Mucosa of rectum (tissue), 2 donors: ENCODE data around the gene TBC1D9B.

Source experiments
- H3K27ac ChIP-seq, 2 donors: one replicate each; pipeline ENCODE4 v1.7.0; 2013; ENCODE audit warnings: inconsistent platforms in 2 of 2, low read depth in 2 of 2, low read length in 2 of 2
- H3K27me3 ChIP-seq, 2 donors: one replicate each; pipeline ENCODE4 v1.7.0; 2013; ENCODE audit warnings: low read length in 2 of 2; ENCODE audit not compliant: control insufficient read depth in 2 of 2, insufficient read depth in 2 of 2
- H3K36me3 ChIP-seq, 2 donors: one replicate each; pipeline ENCODE4 v1.7.0; 2013; ENCODE audit warnings: low read length in 2 of 2; ENCODE audit not compliant: control insufficient read depth in 2 of 2, insufficient read depth in 2 of 2
- H3K4me1 ChIP-seq, 2 donors: one replicate each; pipeline ENCODE4 v1.7.0; 2013; ENCODE audit warnings: low read length in 2 of 2, mild to moderate bottlenecking in 1 of 2; ENCODE audit not compliant: control insufficient read depth in 2 of 2, insufficient read depth in 2 of 2
- H3K4me3 ChIP-seq, 2 donors: one replicate each; pipeline ENCODE4 v1.7.0; 2013; ENCODE audit warnings: low read length in 2 of 2
- H3K9ac ChIP-seq, 2 donors: one replicate each; pipeline ENCODE4 v1.7.0; 2013; ENCODE audit warnings: low read length in 2 of 2, low read depth in 1 of 2, mild to moderate bottlenecking in 1 of 2
- H3K9me3 ChIP-seq, 2 donors: one replicate each; pipeline ENCODE4 v1.7.0; 2013; ENCODE audit warnings: low read length in 2 of 2; ENCODE audit not compliant: control insufficient read depth in 2 of 2
- donor health status: healthy.
- donor health status: Normal muscosa, but diverticular disease.

The TBC1D9B gene

GRCh38 chr5:179908528-179908927, 831 bp upstream of the TBC1D9B start:
- peaks cover 15 to 17% of the 10 kb centered on the region in 2 donors for H3K4me1 ChIP-seq
- H3K4me3 ChIP-seq: no peak overlapping the region
- peak overlapping the region in 1 of 2 donors; percentile 60 for H3K9ac ChIP-seq
- H3K27ac ChIP-seq: no peak overlapping the region
- peaks cover 7 to 10% of the 10 kb centered on the region in 2 donors for H3K36me3 ChIP-seq
- no peaks in the 10 kb centered on the region for H3K27me3 ChIP-seq
- H3K9me3 ChIP-seq: no peaks in the 10 kb centered on the region

- peak overlapping the region; percentile 67 to 70 for H3K9ac ChIP-seq
- no peaks in the 10 kb centered on the region for H3K27me3 ChIP-seq
These were observed 722 bp downstream of the TBC1D9B start for GRCh38 chr5:179906795-179907555.

GRCh38 chr5:179906294-179906794, 1.4 kb downstream of the TBC1D9B start:
- H3K4me3 ChIP-seq: peak overlapping the region; percentile 64 to 82

More at GRCh38 chr5:179906795-179907555, 722 bp downstream of the TBC1D9B start:
- peak overlapping the region; percentile 64 to 82 for H3K4me3 ChIP-seq
- peaks cover 15 to 24% of the 10 kb centered on the region in 2 donors for H3K36me3 ChIP-seq
- H3K9me3 ChIP-seq: no peaks in the 10 kb centered on the region
- peaks cover 13 to 17% of the 10 kb centered on the region in 2 donors for H3K4me1 ChIP-seq
- peak overlapping the region in 1 of 2 donors; percentile 56 for H3K27ac ChIP-seq

GRCh38 chr5:179905161-179905560, 2.5 kb downstream of the TBC1D9B start:
- Histone ChIP-seq H3K27me3 (no peaks in the 10 kb centered on the region), H3K9ac (no peak overlapping the region), H3K36me3 (peaks cover 20 to 31% of the 10 kb centered on the region in 2 donors), H3K9me3 (no peaks in the 10 kb centered on the region), H3K4me1 (peaks cover 13 to 17% of the 10 kb centered on the region in 2 donors), H3K4me3 (no peak overlapping the region), H3K27ac (no peak overlapping the region)

More at GRCh38 chr5:179906294-179906794, 1.4 kb downstream of the TBC1D9B start:
- H3K36me3 ChIP-seq: peaks cover 15 to 25% of the 10 kb centered on the region in 2 donors
- peaks cover 13 to 17% of the 10 kb centered on the region in 2 donors for H3K4me1 ChIP-seq
- no peak overlapping the region for H3K27ac ChIP-seq
- peak overlapping the region in 1 of 2 donors; percentile 67 for H3K9ac ChIP-seq
- H3K27me3 ChIP-seq: no peaks in the 10 kb centered on the region
- no peaks in the 10 kb centered on the region for H3K9me3 ChIP-seq

GRCh38 chr5:179904463-179905160, 3.1 kb downstream of the TBC1D9B start:
- peaks cover 13 to 17% of the 10 kb centered on the region in 2 donors for H3K4me1 ChIP-seq
- H3K9ac ChIP-seq: no peak overlapping the region
- no peaks in the 10 kb centered on the region for H3K27me3 ChIP-seq
- H3K4me3 ChIP-seq: no peak overlapping the region
- H3K9me3 ChIP-seq: no peaks in the 10 kb centered on the region
- H3K36me3 ChIP-seq: peaks cover 20 to 34% of the 10 kb centered on the region in 2 donors
- no peak overlapping the region for H3K27ac ChIP-seq

GRCh38 chr5:179902763-179903158, 4.9 kb downstream of the TBC1D9B start:
- Histone ChIP-seq H3K4me3 (no peak overlapping the region), H3K27me3 (no peaks in the 10 kb centered on the region), H3K4me1 (peaks cover 6 to 11% of the 10 kb centered on the region in 2 donors), H3K9me3 (no peaks in the 10 kb centered on the region), H3K9ac (no peak overlapping the region), H3K27ac (no peak overlapping the region), H3K36me3 (peaks cover 29 to 42% of the 10 kb centered on the region in 2 donors)

GRCh38 chr5:179901915-179902762, 5.6 kb downstream of the TBC1D9B start:
- Histone ChIP-seq H3K36me3 (peaks cover 31 to 46% of the 10 kb centered on the region in 2 donors), H3K27ac (no peak overlapping the region), H3K27me3 (no peaks in the 10 kb centered on the region), H3K4me1 (peaks cover 6 to 11% of the 10 kb centered on the region in 2 donors), H3K9ac (no peak overlapping the region), H3K4me3 (no peak overlapping the region), H3K9me3 (no peaks in the 10 kb centered on the region)

GRCh38 chr5:179901462-179901861, 6.2 kb downstream of the TBC1D9B start:
- no peaks in the 10 kb centered on the region for H3K9me3 ChIP-seq
- H3K36me3 ChIP-seq: peaks cover 31 to 46% of the 10 kb centered on the region in 2 donors
- H3K4me3 ChIP-seq: no peak overlapping the region
- no peaks in the 10 kb centered on the region for H3K27me3 ChIP-seq
- no peak overlapping the region for H3K9ac ChIP-seq
- H3K27ac ChIP-seq: no peak overlapping the region
- peaks cover under 1 to 4% of the 10 kb centered on the region in 2 donors for H3K4me1 ChIP-seq

- Histone ChIP-seq H3K9me3 (no peaks in the 10 kb centered on the region), H3K27me3 (no peaks in the 10 kb centered on the region), H3K9ac (no peak overlapping the region), H3K4me3 (no peak overlapping the region), H3K27ac (no peak overlapping the region), H3K36me3 (peaks cover 32 to 52% of the 10 kb centered on the region in 2 donors), H3K4me1 (no peaks in the 10 kb centered on the region)
These were observed 7.0 kb downstream of the TBC1D9B start for GRCh38 chr5:179900711-179901110.
